GM18519 (cell line): ENCODE measurements around the gene C11orf52.

ENCODE experiments used
- ATAC-seq: cut with Tn5 transposase; IDR thresholded peaks from one replicate; pipeline ENCODE4 v1.9.1; 2021; ENCODE audit warnings: mild to moderate bottlenecking, moderate library complexity; ENCODE audit not compliant: unreplicated experiment, low FRiP score

The C11orf52 gene

DNA sequence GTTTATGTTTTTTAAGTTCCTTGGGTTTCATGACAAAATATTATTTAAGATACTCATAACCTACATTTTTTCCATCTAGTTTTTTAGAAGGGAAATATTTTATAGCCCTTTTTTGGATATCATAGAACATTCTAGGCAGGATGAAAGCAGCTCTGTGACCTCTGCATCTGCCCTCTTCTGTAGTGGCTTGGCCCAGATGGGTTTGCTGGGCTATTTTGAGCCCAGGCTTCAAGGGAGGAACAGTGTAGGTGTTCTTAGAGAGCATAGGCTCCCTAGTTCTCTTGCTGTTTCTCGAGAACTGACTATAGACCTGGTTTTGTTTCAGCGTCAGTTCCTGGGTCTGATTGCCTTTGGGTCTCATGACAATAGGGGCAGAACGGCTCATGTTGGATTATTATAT, 50.6 kb downstream of the C11orf52 start:
- no peak for ATAC-seq

DNA sequence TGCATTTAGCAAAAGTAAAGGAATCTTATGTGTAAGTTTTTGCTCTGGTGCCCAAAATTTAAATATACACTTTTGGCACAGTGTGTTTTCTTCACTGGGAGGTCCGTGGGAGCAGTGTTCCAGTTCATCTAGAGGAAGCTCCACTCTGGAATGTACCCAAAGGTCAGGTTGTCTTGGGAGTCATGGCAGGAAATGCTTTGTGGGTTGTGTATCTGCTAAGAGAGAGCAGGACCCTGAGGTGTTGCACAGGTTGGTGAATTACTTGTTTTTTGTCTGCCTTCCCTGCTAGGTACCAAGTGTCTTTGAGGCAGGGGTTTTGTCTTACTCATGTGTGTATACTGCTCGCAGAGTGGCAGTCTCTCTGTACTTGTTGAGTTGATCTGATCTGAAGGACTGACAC, 55.7 kb downstream of the C11orf52 start:
- ATAC-seq = no peak

DNA sequence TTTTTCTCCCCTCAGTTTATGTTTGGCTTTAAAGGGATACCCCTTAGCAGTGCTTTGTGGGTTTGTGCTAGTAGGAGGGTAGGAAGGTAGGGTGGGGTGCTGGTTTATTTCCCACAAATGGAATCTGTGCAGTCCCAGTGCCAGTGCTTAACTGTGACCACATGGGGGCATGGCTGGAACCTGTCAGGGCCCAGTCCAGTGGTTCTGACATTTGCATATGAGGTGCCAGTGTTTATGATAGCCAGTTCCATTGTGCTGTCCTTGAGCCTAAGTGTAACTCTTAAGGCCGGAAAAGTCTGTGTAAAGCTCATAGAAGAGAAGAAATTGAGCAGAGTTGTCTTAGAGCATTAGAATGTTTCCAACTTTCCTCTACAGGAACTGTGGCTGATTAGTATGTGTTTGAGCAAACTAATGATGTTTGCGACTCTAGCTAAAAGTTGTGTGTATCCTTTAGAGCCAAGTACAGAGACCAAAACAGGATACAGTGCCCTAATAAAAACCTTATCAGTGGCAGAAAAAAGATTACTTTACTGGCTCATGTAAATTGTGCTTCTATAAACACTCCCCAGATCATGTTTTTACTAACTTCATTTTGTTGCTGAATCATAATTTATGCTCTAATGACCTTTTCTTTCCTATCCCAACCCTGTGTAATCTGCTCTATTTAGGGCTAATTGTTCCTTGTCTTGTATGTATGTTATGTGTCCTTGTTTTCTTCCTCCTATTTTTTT, 56.5 kb downstream of the C11orf52 start:
- ATAC-seq = no peak

DNA sequence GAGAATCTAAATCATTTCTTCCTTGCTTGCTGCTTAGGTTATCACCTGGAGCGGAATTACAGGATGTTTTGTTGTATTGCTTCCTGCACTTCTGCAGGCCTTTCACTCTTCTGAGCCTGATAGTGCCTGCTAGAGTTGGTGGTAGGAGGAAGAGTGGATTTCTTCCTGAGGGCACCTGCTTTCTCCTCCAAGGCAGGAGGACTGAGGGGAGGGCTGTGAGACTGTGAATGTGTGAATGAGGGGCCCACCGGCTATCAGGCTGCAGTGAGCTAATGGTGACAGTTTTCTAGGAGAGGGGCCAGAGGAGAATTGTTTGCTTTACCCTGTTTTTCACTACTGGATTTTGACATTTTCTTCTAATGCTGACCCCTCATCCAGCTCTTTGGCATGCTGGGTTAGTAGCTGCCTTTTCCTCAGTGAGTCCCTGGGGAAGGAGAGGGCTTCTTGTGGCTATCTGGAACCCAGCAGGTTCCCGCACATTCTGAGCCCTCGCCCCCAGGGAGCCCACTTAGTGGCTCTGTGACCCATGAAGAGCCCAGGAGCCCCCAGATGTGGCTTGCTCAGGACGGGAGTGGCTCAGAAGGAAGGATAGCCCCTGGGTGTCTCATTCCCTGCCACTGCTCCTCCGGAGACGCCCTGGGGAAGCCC, 57.5 kb downstream of the C11orf52 start:
- ATAC-seq = no peak
